Measurements from ENCODE around the gene SPAG16. TPM values are rescaled to one million over a fixed set of nuclear protein-coding genes. Genes with fewer than 3 reads are reported as not detected.

Gene SPAG16
- total and polyA plus RNA-seq, 2 of the 13 experiments (the other 11 are each of a cell fraction or from before 2014, with no cell fraction given): 9.6 to 26.5 TPM

- Histone ChIP-seq H3K27ac (ENCODE audit: extremely low read length, insufficient read depth, low read length) (no peak overlapping the region), H3K9ac (ENCODE audit: insufficient read depth, low read depth, low read length) (no peak overlapping the region), H3K4me1 (ENCODE audit: insufficient read depth, low read length) (no peaks in the 10 kb centered on the region), H3K4me2 (ENCODE audit: low read depth, low read length) (no peak overlapping the region), H3K79me2 (ENCODE audit: insufficient read depth, low read length) (no peaks in the 10 kb centered on the region), H3K36me3 (replicated peaks in 1 of 2; ENCODE audit: control insufficient read depth in 1 of 2, insufficient read depth in 2 of 2, low read length in 2 of 2) (no peaks in the 10 kb centered on the region), H3K4me3 (replicated peaks in 1 of 3; ENCODE audit: insufficient read depth in 1 of 3, low read depth in 2 of 3, low read length in 3 of 3) (no peak overlapping the region), H3K27me3 (ENCODE audit: control insufficient read depth in 1 of 2, insufficient read depth in 2 of 2, low read length in 2 of 2) (no peaks in the 10 kb centered on the region), H2AFZ (ENCODE audit: low read length) (no peak overlapping the region), H3K9me3 (ENCODE audit: low read length) (no peaks in the 10 kb centered on the region), H4K20me1 (ENCODE audit: insufficient read depth, low read length) (no peaks in the 10 kb centered on the region)
- DNase-seq (ENCODE audit: low spot score): no peak
- in situ Hi-C loops (cut with HindIII; ENCODE audit: extremely low pct_ligation_motif_present, low pct_unique_long_range_greater_than_20kb) (no loop called here), intact Hi-C loops (cut with micrococcal nuclease; ENCODE audit: unreplicated experiment) (no loop called here)
- ATAC-seq: no peak
- no peak for FAIRE-seq
- WGBS (ENCODE audit: low lambda C conversion rate): 0% methylated on average over 1 of the region's 1 CpG
- no peak for TF ChIP-seq ZNF547 (CRISPR knock-in tag; IDR thresholded peaks at IDR 0.05)
- no peak for TF ChIP-seq PCBP1 (IDR thresholded peaks at IDR 0.05; ENCODE audit: borderline replicate concordance, low read depth, low read length)
- no peak for TF ChIP-seq MEIS1 (CRISPR knock-in tag; IDR thresholded peaks at IDR 0.05; ENCODE audit: borderline replicate concordance)
- ChIA-PET CTCF (ENCODE audit: low intra/inter-chr PET ratio, low total read pairs) (no interaction called here), POLR2A (no interaction called here)
- no TSS peak for BruUV-seq (replicated peaks)
Observed at GRCh38 chr2:214031566-214031965, 747.3 kb downstream of the SPAG16 start.

GRCh38 chr2:214034417-214034816 is 750.2 kb downstream of the SPAG16 start:
- Histone ChIP-seq H3K36me3 (replicated peaks in 1 of 2; ENCODE audit: control insufficient read depth in 1 of 2, insufficient read depth in 2 of 2, low read length in 2 of 2) (no peaks in the 10 kb centered on the region), H3K4me3 (replicated peaks in 1 of 3; ENCODE audit: insufficient read depth in 1 of 3, low read depth in 2 of 3, low read length in 3 of 3) (no peak overlapping the region), H4K20me1 (ENCODE audit: insufficient read depth, low read length) (no peaks in the 10 kb centered on the region), H3K27me3 (ENCODE audit: control insufficient read depth in 1 of 2, insufficient read depth in 2 of 2, low read length in 2 of 2) (no peaks in the 10 kb centered on the region), H2AFZ (ENCODE audit: low read length) (no peak overlapping the region), H3K9ac (ENCODE audit: insufficient read depth, low read depth, low read length) (no peak overlapping the region), H3K4me1 (ENCODE audit: insufficient read depth, low read length) (no peaks in the 10 kb centered on the region), H3K27ac (ENCODE audit: extremely low read length, insufficient read depth, low read length) (no peak overlapping the region), H3K79me2 (ENCODE audit: insufficient read depth, low read length) (no peaks in the 10 kb centered on the region), H3K4me2 (ENCODE audit: low read depth, low read length) (no peak overlapping the region), H3K9me3 (ENCODE audit: low read length) (peaks cover 6% of the 10 kb centered on the region; the same call in 1 of the 2 replicates)
- no peak for FAIRE-seq
- DNase-seq (ENCODE audit: low spot score): no peak
- 0% methylated on average over 3 of the region's 3 CpGs for WGBS (ENCODE audit: low lambda C conversion rate)
- intact Hi-C loops (cut with micrococcal nuclease; ENCODE audit: unreplicated experiment): no loop called here
- in situ Hi-C loops (cut with HindIII; ENCODE audit: extremely low pct_ligation_motif_present, low pct_unique_long_range_greater_than_20kb): no loop called here
- ATAC-seq: no peak
- ChIA-PET POLR2A (no interaction called here), CTCF (ENCODE audit: low intra/inter-chr PET ratio, low total read pairs) (no interaction called here)
- no TSS peak for BruUV-seq (replicated peaks)
- no peak for TF ChIP-seq ZNF275 (CRISPR knock-in tag; IDR thresholded peaks at IDR 0.05; ENCODE audit: borderline replicate concordance)
